HG02885 (cell line): Measurements from ENCODE around the gene TSFM.
A peak's percentile ranks its signal among the peaks of the same experiment; 100 is the strongest.
"Not testable (repeated sequence)": the region's sequence is repeated elsewhere in the genome, so short reads cannot be mapped to it uniquely, and the experiment has no call there.

Experiments
- ATAC-seq: cut with Tn5 transposase; IDR thresholded peaks from one replicate; pipeline ENCODE4 v1.9.1; 2021; ENCODE audit warnings: mild to moderate bottlenecking; ENCODE audit not compliant: unreplicated experiment, poor library complexity

Gene TSFM

DNA sequence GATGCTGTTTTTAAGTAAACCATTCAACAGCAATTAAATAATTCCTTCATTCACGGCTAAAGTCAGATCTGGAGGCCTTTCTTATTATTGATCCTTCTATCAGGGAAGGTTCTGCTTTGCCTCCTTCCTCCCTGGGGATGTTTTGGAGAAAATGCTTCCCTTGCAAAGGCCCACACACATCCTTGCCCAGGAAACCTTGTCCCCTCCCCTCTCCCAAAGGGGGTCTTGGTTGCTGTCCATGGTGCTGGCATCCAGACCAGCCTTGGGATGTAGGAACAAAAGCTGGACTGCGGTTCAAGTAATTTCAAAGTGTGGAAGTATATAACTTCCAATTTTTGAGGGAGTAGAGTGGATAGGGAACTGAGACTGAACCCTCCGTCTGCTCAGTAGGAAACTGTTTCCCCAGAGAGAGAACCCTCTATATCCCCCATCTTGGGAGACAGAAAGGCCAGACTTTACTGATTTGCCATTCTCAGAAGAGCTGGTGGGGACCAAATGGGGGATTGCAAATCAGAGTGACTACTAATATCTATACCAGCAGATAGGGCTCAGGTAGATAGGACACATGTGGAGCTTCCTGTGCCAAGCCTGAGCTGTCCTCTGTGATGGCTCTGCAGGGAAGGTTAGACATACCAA, 22.1 kb upstream of the TSFM start:
- ATAC-seq, result no peak

DNA sequence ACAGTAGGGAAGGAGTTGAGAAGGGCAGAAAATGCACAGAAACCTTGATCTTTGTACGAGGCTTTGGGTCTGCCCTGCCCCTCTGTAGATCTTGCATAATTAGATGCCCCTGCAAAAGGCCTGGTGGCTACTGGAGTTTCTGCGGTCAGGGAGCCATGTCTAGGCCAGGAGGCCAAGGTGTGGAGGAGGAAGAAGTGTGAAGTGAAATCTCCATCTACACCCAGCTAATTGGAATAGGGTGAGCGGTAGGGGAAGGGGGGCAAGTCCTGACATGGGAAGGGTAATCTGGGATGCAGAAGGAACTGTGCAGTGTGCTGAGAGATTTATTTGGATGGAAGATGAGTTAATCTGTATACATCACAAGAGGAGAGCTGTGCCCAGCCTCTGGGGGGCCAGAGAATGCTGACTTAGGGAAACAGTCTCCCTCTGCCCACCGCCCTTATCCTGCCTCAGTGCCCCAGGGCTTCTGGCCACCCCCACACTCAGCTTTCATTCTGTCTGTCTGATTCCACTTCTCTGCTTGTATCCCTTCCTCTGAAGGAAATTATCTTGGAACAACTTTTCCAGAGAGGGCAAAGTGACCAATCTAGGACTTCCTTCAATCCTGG, 21.1 kb upstream of the TSFM start:
- ATAC-seq, result no peak

DNA sequence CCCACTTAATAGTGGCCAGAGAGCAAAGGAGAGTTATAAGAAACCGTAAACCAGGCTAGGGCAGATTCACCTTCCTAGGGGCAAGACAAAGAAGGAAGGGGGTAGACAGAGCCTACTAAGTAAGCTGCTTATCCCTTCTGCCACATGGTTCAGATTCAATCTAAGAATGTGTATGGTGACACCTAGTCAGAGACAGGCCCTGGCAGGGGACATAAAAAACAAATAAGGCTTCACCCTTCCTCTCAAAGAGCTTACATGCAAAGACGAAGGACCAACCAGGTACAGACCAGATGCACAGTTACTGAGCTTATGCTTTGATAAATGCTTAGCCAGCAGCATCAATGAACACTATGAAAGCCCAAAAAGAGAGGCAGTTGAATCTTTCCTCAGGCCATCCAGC, 20.1 kb upstream of the TSFM start:
- no peak for ATAC-seq

DNA sequence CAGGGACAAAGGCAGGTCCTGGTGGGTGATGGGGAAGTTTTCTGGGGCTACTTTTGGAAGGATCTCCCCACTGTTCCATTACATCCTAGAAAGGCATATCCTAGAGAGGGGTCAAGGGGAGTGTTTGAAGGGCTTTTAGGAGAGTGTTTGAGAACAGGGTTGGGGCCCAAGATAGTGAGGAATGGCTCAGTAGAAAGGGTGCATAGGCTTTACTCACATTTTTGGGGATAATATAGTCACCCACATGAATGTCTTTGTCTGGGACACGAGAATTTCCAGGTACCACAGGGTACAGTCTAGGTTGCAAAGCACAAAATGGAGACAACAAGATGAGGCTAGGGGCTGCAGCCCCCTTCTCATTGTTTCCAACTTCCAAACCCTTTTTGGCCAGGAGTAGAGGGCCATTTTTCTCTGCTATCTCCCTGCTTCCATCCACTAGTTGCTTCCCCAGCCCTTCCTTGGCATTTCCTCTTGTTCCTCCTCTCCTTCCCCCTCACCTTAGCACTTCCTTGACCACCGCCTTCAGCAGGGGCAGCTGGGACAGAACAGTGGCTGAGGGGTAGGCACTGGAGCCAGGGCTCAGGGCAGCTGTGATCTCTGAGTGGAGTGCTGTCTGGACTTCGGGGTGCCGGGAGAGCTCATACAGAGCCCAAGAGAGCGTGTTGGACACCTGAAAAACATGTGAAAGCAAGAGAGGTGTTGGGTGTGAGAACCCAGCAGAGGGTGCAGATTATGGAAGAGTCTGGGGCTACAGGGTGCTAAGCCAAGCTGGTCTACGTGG, 18.5 kb upstream of the TSFM start:
- ATAC-seq, result no peak

DNA sequence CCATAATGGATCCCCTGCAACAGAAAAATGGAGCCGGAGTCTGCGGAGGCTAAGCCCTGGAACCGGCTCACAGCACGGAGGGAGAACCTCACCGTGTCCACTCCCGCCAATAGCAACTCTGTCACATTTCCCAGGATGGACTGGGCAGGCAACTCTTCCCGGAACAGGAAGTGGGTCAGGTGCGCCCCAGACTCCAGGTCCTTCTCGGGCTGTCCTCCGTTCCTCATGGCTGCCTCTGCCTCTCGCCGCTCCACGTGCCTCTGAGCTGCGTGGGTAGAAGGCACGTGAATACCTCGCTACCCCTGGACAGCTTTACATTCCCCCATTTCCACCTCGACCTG, 18.0 kb upstream of the TSFM start:
- peak; percentile 10 for ATAC-seq

DNA sequence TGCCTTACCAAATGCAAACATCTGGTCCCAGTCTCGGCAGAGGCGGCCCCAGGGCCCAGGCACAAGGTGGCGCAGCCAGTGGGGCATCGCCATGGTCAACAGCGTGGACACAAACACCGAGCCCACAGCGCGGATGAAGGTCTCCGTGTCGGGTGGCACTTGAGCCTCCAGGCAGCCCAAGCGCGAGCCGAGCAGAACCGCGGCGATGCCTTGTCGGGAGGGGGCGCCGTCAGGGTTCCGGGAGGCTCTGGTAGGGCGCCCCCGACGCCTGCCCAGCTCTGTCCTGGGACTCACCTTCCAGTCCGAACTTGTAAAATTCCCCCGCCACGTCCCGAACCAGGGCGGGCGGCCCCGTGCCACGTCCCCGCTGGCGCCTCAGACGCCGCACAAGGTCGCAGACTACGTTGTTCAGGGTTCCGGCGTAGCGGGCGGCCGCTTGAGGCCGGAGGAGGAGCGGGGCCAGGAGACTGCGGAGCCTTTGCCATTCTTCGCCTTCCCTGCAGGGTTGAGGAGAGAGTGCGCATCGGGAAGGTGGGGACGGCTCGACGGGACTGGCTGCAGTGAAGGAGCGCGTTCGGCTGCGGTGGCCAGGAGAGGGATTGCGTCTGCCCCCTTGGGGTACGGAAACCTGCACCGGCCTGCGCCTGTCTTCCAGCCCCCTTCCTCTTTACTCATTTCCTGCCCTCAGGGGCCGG, 17.4 kb upstream of the TSFM start:
- peak; percentile 76 for ATAC-seq

DNA sequence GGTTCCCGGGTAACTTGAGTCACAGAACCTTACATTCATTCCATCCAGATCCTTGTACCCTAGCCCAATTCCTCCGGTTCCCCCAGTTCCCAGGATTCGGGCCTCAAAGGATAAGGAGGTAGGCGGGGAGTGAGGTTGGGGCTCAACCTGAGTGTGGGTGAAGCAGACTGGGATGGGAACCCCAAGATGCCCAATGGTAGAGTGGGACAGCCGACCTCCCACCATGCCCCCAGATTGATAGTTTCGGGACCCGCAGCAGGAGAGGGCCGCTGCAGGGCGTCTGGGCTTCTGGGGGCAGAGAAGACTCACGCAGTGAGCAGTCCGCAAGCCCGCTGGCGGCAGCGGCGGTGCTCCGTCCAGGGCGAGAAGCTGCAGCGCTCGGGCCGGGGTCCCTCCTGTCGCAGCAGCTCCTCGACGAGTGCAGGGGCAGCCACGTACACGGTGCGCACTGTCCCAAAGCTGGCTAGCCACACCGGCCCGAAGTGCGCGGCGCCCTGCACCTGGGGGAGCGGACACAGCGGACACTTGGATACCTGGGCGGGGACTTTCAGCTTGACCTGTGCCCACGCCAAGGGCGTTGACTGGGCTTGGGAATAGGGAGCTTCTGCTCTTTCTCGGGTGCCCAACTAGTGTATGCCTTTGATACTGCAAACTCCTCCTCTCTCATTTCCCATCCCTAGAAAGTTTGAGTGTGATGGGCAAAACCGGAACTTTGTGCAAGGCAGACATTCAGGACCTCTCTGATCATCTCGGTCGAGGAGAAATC, 16.7 kb upstream of the TSFM start:
- ATAC-seq, result no peak

DNA sequence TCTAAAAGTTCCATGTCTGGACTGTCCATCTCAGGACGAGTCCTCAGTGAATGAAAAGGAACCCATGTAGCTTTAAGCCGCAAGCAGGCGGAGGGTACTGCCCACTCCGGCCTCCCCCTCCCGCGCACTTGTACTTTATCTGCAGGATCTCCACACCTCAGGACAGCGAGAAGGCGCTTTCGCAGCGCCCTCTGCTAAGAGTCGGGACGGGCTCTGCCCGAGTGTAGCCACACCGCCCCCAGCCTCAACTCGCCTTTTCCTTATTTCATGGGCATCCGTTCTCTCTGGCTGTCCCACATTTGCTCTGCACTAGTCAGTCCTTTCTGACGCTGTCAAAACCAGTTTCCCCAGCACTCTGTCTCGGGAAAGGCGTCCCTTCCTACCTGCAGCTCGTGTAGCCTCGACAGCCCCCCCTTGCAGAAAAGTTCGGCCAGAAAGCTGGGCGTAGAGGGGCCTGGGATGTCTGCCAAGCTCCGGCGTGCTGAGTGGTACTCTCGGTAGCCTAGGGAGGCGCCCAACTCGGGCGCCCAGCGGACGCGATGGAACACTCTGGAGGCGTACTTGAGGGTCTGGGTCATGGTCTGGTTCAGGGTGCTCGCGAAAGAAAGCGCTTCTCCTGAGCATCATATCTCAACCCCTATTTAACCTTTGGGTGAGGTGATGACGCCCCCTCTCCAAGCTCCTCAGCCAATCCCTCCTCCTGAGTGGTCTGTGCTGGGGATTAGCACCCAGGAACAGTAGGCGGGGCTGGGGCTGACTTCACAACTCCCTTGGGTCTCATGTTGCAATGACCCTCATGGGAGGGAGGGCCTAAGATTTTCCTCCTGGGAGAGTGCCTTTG, 15.9 kb upstream of the TSFM start, which contains the start of gene CYP27B1:
Gene CYP27B1, minus strand, starts transcription at position 615 of the 841 bp plus-strand sequence. Its CDS starts 37 bp downstream, at position 578.
- no peak for ATAC-seq

DNA sequence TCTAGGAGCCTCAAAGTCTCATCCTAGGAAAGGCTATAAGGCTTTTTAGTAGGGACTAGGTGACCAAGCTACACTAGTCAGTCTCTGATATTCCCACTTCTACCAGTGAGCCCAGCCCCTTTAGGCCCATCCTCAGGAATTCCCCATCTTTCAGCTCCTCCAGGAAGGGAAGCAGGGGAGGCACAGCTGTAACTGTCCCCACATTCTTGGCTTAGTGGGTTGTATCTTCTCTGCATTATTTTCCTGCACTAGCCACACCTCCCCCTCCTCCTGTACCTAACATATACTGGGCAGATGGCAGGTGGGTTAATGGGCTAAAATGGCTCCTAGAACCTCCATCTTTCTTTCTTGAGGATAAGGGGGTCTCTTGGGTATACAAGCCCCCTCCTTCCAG, 15.3 kb upstream of the TSFM start:
- ATAC-seq, result no peak

DNA sequence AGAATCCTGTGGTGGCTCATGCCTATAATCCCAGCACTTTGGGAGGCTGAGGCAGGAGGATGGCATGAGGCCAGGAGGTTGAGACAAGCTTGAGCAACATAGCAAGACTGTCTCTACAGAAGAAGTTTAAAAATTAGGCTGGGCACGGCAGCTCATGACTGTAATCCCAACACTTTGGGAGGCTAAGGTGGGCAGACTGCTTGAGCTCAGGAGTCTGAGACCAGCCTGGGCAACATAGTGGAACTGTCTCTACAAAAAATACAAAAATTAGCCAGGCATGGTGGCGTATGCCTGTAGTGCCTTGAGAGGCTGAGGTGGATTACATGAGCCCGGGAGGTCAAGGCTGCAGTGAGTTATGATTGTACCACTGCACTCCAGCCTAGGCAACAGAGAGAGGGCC, 14.7 kb upstream of the TSFM start:
- no peak for ATAC-seq

DNA sequence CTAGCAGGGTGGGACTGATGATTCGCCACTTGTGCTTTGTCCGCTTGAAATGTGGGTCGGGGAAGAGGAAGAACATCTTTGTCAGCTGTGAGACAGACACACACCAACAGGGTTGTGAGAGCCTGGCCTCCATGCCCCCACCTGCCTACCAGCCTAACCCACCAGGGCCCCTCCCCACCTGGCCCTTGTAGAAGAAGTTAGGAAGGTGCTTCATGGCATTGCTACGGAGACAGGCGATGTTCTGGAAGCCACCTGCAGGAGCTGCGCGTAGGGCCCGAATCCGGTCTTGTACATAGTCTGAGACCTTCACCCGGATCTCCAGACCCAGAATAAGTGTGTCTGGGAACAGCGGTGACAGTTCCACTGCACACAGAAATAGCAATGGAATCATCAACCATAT, 13.0 kb upstream of the TSFM start:
- ATAC-seq, result no peak

DNA sequence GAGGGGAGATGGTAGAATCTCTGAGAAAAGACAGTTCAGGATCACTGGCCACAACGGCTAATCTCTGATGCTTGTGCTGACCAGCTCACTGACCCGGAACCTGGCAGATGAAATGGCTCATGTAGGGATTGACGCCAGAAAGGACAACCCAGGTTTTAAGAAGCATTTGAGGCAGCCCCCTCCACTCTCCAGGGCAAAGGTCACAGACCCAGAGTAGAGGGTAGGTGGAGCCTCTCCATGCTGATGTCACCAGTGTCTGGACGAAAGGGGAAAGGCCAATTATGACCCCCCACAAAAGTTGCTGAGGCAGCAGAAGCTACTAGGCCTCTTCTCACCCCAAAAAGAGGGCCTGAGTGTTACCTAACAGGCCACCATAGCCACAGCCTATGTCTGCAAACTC, 11.9 kb upstream of the TSFM start:
- ATAC-seq, result no peak

DNA sequence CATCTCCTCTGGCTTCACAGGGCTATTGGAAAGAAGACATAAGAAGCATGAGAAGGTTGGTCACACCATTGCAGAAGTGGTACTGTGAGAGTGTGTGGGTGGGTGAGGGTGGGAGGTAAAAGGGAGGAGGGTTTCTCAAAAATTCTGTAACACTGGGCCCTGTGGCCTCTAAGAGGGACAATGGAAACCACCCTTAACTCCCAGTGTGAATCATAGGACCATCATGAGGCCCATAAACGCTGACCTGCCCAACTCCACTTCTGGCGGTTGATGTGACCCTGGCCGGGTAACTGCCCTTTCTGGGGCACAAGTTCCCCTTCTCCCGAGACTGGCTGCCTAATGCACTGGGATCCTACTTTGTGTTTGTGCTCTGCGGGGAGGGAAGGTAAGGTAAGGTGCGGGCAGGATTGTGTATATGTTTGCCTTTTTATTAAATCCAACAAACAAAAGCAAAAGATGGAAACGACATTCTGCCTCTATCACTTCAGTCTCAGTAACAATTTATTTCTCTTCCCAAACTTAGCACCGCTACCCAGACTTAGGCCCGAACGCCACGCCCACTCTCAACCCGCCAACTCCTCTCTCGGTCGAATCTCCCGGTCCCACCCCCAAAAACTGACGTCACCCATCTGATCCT, 11.2 kb upstream of the TSFM start:
- ATAC-seq, result peak; percentile 80

DNA sequence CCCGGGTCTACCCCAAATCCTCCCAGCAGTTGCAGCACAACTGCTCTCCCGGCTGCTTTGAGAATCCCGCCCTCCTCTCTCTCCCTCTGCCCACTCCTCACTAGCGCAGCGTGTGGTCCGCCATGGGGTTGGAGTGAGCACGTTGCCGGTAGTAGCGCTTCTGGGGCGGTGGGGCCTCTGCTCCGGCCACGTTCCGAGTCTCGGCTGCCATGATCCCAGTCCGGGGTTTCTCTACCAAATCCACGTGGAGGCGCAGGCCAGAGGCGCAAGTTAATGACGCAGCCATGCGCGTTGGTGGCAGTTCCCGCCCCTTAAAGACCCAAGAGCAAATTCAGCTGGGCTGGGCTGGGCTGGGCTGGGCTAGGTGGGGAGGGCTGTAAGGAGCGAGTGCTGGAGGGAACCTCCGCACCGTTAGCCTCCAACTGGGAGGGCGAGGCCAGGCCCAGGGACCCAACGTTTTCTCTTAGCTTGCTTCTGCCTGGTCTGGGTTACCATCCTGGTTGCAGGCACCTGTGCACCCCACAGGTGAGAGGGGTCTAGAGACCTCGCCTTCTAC, 10.6 kb upstream of the TSFM start, which contains the start of gene METTL1:
Gene METTL1, minus strand, starts transcription at position 233 of the 556 bp plus-strand sequence. Its CDS starts 22 bp downstream, at position 211.
- ATAC-seq, result peak; percentile 84

DNA sequence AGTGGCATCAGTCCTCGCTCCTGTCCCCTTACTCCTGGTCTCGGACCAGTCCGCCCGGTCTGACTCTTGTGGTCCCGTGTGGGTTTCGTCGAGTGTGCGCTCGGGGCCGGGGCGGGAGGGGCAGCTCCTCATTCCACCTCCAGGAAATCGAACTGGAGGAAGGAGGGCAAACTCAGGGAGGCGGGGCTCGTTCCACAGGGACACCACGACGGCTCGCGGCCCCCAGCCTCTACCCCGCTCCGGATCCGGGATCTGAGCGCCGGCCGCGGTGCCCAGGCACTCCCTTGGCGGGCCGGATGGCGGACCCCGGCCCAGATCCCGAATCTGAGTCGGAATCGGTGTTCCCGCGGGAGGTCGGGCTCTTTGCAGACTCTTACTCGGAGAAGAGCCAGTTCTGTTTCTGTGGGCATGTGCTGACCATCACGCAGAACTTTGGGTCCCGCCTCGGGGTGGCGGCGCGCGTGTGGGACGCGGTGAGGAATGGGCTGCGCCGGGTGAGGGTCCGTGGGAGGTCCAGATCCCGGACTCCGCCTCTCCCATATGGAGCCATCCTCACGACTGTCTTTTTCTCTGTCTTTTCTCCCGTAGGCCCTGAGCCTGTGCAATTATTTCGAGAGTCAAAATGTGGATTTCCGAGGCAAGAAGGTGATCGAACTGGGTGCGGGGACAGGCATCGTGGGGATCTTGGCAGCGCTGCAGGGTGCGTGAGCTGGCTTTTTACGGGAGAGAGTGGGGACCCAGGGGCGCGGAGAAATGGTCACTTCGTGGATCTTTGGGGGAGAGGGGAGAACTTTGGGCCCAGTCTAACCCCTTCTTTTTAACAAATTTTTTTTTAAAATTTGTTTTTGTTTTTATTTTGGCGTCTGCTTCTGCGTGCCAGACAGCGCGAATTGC, 9.9 kb upstream of the TSFM start, which contains the start of gene EEF1AKMT3:
Gene EEF1AKMT3, plus strand, starts transcription at position 186 of the 894 bp plus-strand sequence. Its CDS starts 111 bp downstream, at position 297.
- ATAC-seq, result peak; percentile 4

DNA sequence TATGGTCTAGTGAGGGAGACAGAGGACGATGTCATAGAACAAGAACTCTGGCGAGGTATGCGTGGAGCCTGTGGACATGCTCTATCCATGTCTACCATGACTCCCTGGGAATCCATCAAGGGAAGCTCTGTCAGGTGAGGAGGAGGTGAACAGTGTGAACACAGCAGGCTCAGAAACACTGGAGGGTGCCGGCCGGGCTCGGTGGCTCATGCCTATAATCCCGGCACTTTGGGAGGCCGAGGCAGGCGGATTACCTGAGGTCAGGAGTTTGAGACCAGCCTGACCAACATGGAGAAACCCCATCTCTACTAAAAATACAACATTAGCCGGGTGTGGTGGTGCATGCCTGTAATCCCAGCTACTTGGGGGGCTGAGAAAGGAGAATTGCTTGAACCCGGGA, 8.0 kb upstream of the TSFM start:
- ATAC-seq, result not testable (repeated sequence)

DNA sequence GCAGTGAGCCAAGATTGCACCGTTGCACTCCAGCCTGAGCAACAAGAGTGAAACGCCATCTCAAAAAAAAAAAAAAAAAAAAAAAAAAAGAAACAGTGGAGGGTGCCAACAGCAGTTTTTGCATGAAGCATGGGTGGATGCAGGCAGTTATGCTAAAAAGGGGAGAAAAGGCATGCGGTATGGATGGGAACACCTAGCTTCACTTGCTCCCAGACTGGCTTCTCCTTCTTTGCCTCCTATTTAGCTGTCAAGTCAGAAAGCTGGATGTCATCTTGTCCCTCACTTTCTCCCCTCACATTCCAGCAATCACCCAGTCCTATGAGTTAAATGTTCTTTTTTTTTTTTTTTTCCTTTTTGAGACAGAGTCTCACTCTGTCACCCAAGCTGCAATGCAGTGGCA, 7.5 kb upstream of the TSFM start:
- no peak for ATAC-seq
